Left lung (tissue), 10 donors: ENCODE data around the gene HECTD3. TPM values are rescaled to one million over a fixed set of nuclear protein-coding genes. Genes with fewer than 3 reads are reported as not detected.
"Not testable (repeated sequence)": the region's sequence is repeated elsewhere in the genome, so short reads cannot be mapped to it uniquely, and the experiment has no call there.

Experiments used
- ATAC-seq: fragments of 200-7000 bp; cut with Tn5 transposase; one replicate; pipeline ENCODE4 v1.9.1; 2020; ENCODE audit warnings: moderate library complexity
- DNase-seq, 4 donors: peaks; one replicate each; pipeline ENCODE4 v3.0.0-alpha.2; 2013 to 2020
- H3K27ac ChIP-seq, 2 donors: fragments of 200-600 bp; sonication (generic) in 1 of 2; one replicate each; pipeline versions ENCODE4 v1.5.0 to v1.8.0; 2020 to 2021
- H3K27me3 ChIP-seq, 2 donors: fragments of 200-600 bp; sonication (generic) in 1 of 2; one replicate each; pipeline versions ENCODE4 v1.5.0 to v1.8.0; 2020 to 2021
- H3K36me3 ChIP-seq, 2 donors: fragments of 200-600 bp; sonication (generic) in 1 of 2; one replicate each; pipeline versions ENCODE4 v1.5.0 to v1.8.0; 2020 to 2021
- H3K4me1 ChIP-seq, 2 donors: fragments of 200-600 bp; one replicate each; pipeline ENCODE4 v1.8.0; 2021
- H3K4me3 ChIP-seq, 2 donors: fragments of 200-600 bp; sonication (generic) in 1 of 2; one replicate each; pipeline versions ENCODE4 v1.5.0 to v1.8.0; 2020 to 2021; ENCODE audit warnings: mild to moderate bottlenecking in 1 of 2
- H3K9me3 ChIP-seq, 2 donors: fragments of 200-600 bp; sonication (generic) in 1 of 2; one replicate each; pipeline versions ENCODE4 v1.5.0 to v1.8.0; 2020 to 2021
- CTCF ChIP-seq, 2 donors: fragments of 200-600 bp; sonication (generic) in 1 of 2; IDR thresholded peaks; one replicate each; pipeline versions ENCODE4 v1.5.0 to v1.8.0; 2021; ENCODE audit warnings: antibody characterized with exemption in 2 of 2
- intact Hi-C, 2 donors: fragments of 100-400 bp; cut with DNase I; formaldehyde crosslinking; loops; one replicate each; pipeline versions ENCODE4 v1.11.2 to v1.14.2; 2022
- polyA plus RNA-seq, 6 donors: library from polyadenylated mRNA; unstranded; fragments of 120-200 nt; gene quantifications; one replicate each; pipeline ENCODE4 v1.2.1, GENCODE V29; 2013; ENCODE audit not compliant: insufficient read length in 6 of 6
- total RNA-seq, 2 donors: library from RNA; stranded (reverse); fragmentation: NEBNext Ultra II Directional; extraction: Animal tissue kit (Norgen Biotek cat#: 25700); gene quantifications; one replicate each; pipeline ENCODE4 v1.2.1, GENCODE V29; 2021
- donor health status: DM: no; HTN: yes; CAD: no.
- donor health status: DM: no; HTN: no; CAD: no.

HECTD3 gene
- total and polyA plus RNA-seq, 8 donors: 30.4 to 44.6 (median 33.6) TPM

- intact Hi-C loops: no loop called here
- Histone ChIP-seq H3K27ac (no peak overlapping the region), H3K36me3 (peaks cover 0 to 46% of the 10 kb centered on the region in 2 donors), H3K27me3 (no peaks in the 10 kb centered on the region), H3K4me3 (no peak overlapping the region), H3K9me3 (no peaks in the 10 kb centered on the region), H3K4me1 (peaks cover 0 to 4% of the 10 kb centered on the region in 2 donors)
- no peak for TF ChIP-seq CTCF (IDR thresholded peaks at IDR 0.05)
- no peak for DNase-seq
- ATAC-seq: peak; percentile 71
These were observed 37.5 kb downstream of the HECTD3 start for GRCh38 chr1:44973645-44974044.

GRCh38 chr1:44970317-44970716, 40.8 kb downstream of the HECTD3 start:
- Histone ChIP-seq H3K4me1 (peaks cover 0 to 4% of the 10 kb centered on the region in 2 donors), H3K9me3 (no peaks in the 10 kb centered on the region), H3K27me3 (no peaks in the 10 kb centered on the region), H3K4me3 (no peak overlapping the region), H3K36me3 (peaks cover 0 to 19% of the 10 kb centered on the region in 2 donors), H3K27ac (no peak overlapping the region)
- intact Hi-C loops: no loop called here
- no peak for TF ChIP-seq CTCF (IDR thresholded peaks at IDR 0.05)
- no peak for ATAC-seq
- DNase-seq: no peak

- intact Hi-C loops: no loop called here
- TF ChIP-seq CTCF (IDR thresholded peaks at IDR 0.05): no peak
- DNase-seq (no peak), ATAC-seq (no peak)
- H3K4me3 ChIP-seq: no peak overlapping the region
- no peaks in the 10 kb centered on the region for H3K4me1 ChIP-seq
- no peak overlapping the region for H3K27ac ChIP-seq
- peaks cover 0 to 7% of the 10 kb centered on the region in 2 donors for H3K36me3 ChIP-seq
- H3K9me3 ChIP-seq: no peaks in the 10 kb centered on the region
- H3K27me3 ChIP-seq: no peaks in the 10 kb centered on the region
These were observed 46.7 kb downstream of the HECTD3 start for GRCh38 chr1:44964396-44964795.

- Histone ChIP-seq H3K27ac (no peak overlapping the region), H3K4me3 (no peak overlapping the region), H3K36me3 (peaks cover 0 to 14% of the 10 kb centered on the region in 2 donors), H3K27me3 (no peaks in the 10 kb centered on the region), H3K4me1 (no peaks in the 10 kb centered on the region), H3K9me3 (no peaks in the 10 kb centered on the region)
- intact Hi-C loops: no loop called here
- DNase-seq (no peak), ATAC-seq (no peak)
- no peak for TF ChIP-seq CTCF (IDR thresholded peaks at IDR 0.05)
These were observed 48.4 kb downstream of the HECTD3 start for GRCh38 chr1:44962729-44963128.

GRCh38 chr1:44962022-44962421, 49.1 kb downstream of the HECTD3 start:
- DNase-seq, H3K9me3 ChIP-seq, ATAC-seq, H3K4me3 ChIP-seq, H3K27me3 ChIP-seq, H3K4me1 ChIP-seq, intact Hi-C loops, H3K27ac ChIP-seq: not testable (repeated sequence)
- peaks cover 0 to 16% of the 10 kb centered on the region in 2 donors for H3K36me3 ChIP-seq

- ATAC-seq: not testable (repeated sequence)
These were observed 53.6 kb downstream of the HECTD3 start for GRCh38 chr1:44957566-44957965.

GRCh38 chr1:44956077-44956476, 55.0 kb downstream of the HECTD3 start:
- H3K9me3 ChIP-seq, intact Hi-C loops, H3K27me3 ChIP-seq: not testable (repeated sequence)

More at GRCh38 chr1:44957566-44957965, 53.6 kb downstream of the HECTD3 start:
- H3K36me3 ChIP-seq: peaks cover 0 to 16% of the 10 kb centered on the region in 2 donors
- intact Hi-C loops, H3K27me3 ChIP-seq, DNase-seq, H3K9me3 ChIP-seq, H3K4me3 ChIP-seq, H3K4me1 ChIP-seq, H3K27ac ChIP-seq: not testable (repeated sequence)

More at GRCh38 chr1:44956077-44956476, 55.0 kb downstream of the HECTD3 start:
- H3K36me3 ChIP-seq: peaks cover 0 to 16% of the 10 kb centered on the region in 2 donors
- not testable (repeated sequence) for H3K4me3 ChIP-seq, ATAC-seq, DNase-seq, H3K27ac ChIP-seq, H3K4me1 ChIP-seq
